Measurements from ENCODE around the gene GHR.

GHR gene

GRCh38 chr5:42502613-42503470 is 79.6 kb downstream of the GHR start:
- TF ChIP-seq, protein P1, sequence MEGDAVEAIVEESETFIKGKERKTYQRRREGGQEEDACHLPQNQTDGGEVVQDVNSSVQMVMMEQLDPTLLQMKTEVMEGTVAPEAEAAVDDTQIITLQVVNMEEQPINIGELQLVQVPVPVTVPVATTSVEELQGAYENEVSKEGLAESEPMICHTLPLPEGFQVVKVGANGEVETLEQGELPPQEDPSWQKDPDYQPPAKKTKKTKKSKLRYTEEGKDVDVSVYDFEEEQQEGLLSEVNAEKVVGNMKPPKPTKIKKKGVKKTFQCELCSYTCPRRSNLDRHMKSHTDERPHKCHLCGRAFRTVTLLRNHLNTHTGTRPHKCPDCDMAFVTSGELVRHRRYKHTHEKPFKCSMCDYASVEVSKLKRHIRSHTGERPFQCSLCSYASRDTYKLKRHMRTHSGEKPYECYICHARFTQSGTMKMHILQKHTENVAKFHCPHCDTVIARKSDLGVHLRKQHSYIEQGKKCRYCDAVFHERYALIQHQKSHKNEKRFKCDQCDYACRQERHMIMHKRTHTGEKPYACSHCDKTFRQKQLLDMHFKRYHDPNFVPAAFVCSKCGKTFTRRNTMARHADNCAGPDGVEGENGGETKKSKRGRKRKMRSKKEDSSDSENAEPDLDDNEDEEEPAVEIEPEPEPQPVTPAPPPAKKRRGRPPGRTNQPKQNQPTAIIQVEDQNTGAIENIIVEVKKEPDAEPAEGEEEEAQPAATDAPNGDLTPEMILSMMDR (IDR thresholded peaks at IDR 0.05), result no peak

DNA sequence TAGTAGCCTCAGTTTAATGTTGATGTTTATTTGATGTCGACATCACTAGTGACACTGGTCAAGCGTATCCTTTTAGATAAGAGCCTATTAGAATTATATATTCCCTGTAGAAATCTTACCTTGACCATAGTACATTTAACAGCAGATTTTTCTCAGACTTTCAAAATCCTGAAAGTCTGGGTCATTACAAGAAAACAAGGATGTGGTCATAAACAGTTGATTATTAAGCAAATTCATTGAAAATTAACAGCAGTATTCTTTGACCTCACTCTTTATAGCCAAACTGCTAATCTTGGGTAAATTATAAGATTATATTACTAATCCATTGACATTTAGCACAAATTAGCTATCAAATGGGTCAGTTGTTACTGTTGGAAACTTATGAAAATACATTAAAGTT is 83.4 kb downstream of the GHR start:
- TF ChIP-seq, protein P1 (IDR thresholded peaks at IDR 0.05), result no peak

DNA sequence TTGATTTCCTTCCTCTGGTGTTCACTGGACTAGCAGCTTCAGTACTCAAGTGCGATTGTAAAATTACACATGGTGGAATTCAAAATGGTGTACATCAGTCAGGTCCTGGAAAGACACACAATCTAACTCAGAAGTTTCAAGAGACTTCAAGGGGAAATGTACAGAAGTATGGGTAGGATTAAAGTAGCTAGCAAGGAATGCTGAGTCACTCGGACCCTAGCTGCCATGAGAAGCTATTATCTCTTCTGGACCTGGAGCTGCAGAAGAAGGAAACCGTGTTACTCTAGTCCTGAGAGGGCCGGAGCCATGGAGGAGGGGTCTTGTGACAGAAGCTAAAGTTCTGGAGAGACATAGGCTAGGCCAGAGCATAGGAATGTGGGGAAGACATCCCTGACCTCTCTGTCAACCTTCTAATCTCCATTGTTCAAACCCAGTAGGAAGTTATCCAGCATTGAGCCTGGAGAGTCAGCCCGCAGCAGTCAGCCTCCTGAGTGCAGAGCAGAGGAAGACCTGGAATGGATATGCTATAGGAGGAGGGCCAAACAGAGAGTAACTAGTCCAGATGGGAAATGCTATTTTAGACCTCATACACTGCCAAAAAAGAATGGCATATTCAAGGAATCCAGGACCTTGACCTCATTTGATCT is 84.3 kb downstream of the GHR start:
- TF ChIP-seq, protein P1 (IDR thresholded peaks at IDR 0.05), result no peak

GRCh38 chr5:42513246-42513645 is 90.0 kb downstream of the GHR start:
- TF ChIP-seq, protein P1 (IDR thresholded peaks at IDR 0.05), result no peak

- TF ChIP-seq, protein P1 (IDR thresholded peaks at IDR 0.05), result peak; percentile 43; the same call in 1 of the 2 replicates
Observed at GRCh38 chr5:42514754-42515153, 91.5 kb downstream of the GHR start.

DNA sequence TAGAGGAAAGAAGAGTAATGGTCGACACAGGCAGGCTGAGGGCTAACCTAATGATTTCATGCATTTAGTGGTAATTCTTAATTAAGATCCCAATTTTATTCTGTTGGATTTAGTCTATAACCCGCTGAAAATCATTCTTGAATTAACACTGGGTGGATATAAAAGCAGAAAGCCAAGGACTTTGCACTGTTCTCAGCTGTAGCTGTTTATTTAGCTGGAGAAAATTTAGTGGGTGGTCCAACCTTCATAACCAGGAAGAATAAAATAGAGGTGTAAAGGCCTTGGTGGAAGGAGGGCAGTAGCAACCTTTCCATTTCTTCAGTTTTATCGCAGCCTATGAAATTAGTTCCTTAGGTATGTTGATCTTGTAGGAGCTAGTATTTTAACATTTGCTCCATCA is 92.3 kb downstream of the GHR start:
- TF ChIP-seq, protein P1 (IDR thresholded peaks at IDR 0.05), result no peak

- TF ChIP-seq, protein P1 (IDR thresholded peaks at IDR 0.05), result no peak
Observed at GRCh38 chr5:42516282-42517042, 93.2 kb downstream of the GHR start.

Data from LNCAP (cell line).